GM21576 (cell line): ENCODE measurements around the gene MSH5.

ENCODE experiments used
- ATAC-seq: cut with Tn5 transposase; IDR thresholded peaks from one replicate; pipeline ENCODE4 v1.9.1; 2021; ENCODE audit warnings: mild to moderate bottlenecking, moderate library complexity; ENCODE audit not compliant: unreplicated experiment

Gene MSH5

DNA sequence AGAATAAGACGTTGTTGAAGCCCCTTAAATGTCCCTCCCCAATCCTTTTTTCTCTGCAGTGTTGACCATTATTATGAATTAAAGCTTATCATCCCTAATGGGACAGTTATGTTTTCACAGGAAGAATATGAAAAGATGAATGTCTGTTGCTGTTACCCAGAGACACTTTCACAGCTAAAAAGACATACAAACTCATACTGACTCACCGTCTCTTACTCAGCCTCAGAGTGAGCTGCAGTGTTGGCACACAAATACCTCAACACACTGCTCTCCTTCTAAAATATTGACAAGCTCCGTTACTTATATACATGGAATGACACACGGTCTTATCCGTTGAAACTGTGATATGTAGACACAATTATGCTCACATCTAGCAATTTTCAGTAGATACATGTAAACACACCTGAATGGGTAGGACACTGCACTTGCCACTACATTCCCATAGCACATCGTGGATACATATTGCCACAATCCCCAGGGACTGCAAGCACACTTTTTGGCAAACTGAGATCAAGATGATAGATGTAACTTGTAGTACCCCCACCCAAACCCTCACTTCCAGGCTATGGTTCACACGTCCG, 13.0 kb downstream of the MSH5 start:
- ATAC-seq: no peak

DNA sequence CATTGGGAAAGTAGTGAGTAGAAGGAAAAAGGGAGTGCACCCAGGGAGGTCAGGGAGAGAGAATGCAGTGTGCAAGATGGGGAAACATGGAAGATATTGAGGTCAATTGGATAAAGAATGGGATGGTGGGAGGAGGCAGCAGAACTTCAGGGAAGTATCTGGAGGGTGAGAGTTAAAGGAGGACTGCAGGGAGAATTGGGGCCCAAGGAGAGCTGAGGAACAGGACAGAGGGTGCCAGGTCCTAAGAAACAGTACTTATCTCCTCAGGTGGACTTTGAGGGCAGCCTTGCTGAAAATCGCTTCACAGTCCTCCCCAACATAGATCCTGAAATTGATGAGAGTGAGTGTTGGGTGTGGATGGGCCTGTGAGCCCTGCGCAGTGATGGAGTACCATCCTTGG, 18.5 kb downstream of the MSH5 start:
- no peak for ATAC-seq

- ATAC-seq: no peak
Observed at GRCh38 chr6:31760790-31761189, 21.0 kb downstream of the MSH5 start.

- no peak for ATAC-seq
Observed at GRCh38 chr6:31761343-31761742, 21.5 kb downstream of the MSH5 start.

DNA sequence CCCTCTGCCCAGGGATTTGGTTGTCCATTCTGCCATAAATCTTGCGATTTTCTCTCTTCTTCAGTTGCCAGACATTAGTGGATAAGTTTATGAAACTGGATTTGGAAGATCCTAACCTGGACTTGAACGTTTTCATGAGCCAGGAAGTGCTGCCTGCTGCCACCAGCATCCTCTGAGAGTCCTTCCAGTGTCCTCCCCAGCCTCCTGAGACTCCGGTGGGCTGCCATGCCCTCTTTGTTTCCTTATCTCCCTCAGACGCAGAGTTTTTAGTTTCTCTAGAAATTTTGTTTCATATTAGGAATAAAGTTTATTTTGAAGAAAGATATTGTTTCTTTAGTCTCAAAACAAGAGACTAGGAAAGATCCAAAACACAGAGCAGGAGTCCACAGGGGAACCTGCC, 22.6 kb downstream of the MSH5 start, which contains the start of gene SAPCD1:
SAPCD1 (plus strand) TSS at position 301 of the 400 bp plus-strand sequence. CDS start 399 bp downstream, outside the sequence.
- no peak for ATAC-seq

- ATAC-seq: no peak
Observed at GRCh38 chr6:31762878-31763618, 23.2 kb downstream of the MSH5 start.

GRCh38 chr6:31763619-31763940, 23.8 kb downstream of the MSH5 start:
- ATAC-seq: no peak

GRCh38 chr6:31764198-31764597, 24.4 kb downstream of the MSH5 start:
- ATAC-seq: no peak

DNA sequence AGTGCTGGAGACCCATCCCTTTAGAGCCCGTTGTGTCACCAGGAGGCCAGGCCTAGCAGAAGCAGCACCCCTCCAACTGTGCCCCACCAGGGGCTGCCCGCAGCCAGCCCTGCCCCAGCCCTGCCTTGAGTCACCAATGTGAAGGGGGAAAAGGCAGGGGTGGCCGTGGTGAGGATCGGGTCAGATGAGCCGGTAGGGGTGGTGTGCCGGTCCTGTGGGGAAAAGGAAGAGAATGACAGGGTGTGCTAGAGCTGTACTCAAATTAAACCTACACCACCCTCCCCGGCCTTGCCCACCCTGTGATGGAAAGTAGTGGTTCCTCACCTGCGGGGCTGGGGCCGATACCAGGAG, 25.7 kb downstream of the MSH5 start:
- ATAC-seq: no peak

DNA sequence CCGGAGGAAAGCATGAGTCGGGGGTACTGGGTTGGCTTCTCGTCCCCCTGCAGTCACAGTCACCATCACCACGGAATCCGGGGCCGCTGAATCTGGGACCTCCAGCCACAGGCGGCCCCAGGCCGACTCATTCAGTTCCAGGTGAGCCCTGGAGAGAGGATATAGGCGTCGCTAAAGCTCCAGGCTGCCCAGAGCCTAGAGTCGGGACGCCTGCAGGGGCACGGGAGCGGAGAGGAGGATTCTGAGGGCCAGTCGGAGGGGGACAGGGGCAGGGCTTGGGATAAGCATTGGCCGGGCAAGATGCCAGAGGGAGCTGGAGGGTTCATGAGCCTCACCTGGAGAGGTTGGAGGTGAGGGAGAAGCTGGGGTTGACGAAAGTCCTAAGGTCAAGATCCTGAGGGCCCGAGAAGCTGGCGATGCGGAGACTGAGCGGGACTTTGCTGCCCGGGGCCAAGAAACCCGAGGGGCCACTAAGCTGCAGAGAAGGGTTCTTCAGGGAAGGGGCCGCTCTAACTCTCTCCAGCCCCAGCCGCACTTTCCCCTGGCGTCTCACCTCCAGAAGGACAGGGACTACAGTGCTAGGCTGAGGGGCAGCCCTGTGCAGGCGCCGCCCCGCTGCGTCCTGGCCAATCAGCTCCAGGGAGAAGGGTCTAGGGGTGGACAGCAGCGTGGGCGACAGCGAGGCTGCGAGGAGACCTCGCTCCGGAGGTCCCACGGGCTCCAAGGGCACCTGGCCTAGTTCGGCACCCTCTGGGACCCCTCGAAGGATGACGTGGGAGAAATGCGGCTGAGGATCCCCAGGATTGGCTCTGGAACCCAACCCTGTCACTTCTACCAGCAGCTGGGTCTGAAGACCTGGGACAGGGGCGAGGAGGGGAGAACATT, 26.3 kb downstream of the MSH5 start:
- ATAC-seq: no peak

DNA sequence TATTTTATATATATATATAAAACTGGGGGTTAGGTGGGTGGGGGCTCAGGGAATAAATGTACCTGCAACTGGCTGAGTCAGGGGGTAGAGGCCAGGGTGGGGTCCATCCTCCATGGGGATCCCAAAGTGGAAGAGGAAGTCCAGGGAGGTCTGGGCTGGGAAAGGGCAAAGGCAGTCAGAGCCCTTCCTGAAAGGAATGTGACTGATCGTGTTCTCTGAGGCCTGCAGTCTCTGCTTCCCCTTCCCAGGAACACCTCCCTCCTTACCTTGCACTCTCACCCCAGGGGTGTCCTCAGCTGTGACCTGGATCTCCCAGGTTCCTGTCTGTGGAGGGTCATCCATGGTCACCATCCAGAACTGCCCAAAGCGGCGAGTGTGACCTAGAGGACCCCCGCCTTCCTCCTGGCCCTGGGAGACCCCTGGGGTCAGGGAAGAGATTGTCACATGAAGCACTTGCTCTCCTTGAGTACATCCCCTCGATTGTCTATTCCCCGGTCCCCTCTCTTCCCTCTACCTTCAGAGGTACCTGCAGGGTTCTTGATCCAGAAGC, 27.4 kb downstream of the MSH5 start:
- no peak for ATAC-seq

GRCh38 chr6:31768363-31769257, 28.8 kb downstream of the MSH5 start:
- ATAC-seq: no peak

DNA sequence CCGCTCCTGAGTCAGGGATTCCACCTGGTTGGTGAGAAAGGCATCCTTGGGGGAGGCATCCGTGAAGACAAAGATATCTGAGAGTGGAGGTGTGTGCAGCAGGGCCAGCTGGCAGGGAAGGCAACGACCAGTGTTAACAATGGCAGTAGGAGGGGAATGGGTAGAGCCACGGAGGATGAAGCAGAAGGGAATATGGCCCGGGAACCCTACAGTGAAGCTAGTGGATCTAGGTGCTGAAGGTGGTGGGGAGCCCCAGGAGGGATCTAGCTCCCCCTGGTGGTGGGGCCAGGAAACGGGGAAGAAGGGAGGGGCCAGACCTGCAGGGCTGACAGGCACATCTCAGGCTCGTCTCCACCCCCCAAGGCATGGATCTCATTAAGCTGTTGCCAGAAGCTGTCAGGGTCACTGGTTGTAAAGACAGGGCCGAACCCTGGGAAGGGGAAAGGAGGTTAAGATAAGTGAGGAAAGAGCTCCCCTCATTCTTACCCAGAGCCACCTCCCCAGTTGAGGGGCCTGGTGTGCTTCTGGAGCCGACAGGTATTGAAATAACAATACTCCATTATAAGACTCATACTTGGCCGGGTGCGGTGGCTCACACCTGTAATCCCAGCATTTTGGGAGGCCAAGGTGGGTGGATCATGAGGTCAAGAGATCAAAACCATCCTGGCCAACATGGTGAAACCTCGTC, 30.0 kb downstream of the MSH5 start:
- ATAC-seq: no peak

- no peak for ATAC-seq
Observed at GRCh38 chr6:31770860-31771259, 31.1 kb downstream of the MSH5 start.

DNA sequence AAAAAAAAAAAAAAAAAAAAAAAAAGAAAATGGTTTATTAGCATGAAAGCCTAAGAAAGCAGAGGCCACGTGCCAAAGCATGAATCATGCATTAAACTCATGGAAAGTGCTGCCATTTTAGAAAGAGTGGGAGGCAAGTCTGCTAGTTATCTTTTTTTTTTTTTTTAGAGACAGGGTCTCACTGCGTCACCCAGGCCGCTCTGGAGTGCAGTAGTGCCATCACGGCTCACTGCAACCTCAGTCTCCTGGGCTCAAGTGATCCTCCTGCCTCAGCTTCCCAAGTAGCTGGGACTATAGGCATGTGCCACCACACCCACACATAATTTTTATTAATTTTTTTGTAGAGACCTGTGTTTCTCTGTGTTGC, 32.2 kb downstream of the MSH5 start:
- no peak for ATAC-seq

- ATAC-seq: no peak
Observed at GRCh38 chr6:31775184-31775583, 35.4 kb downstream of the MSH5 start.

- ATAC-seq: no peak
Observed at GRCh38 chr6:31775633-31776484, 36.1 kb downstream of the MSH5 start.

GRCh38 chr6:31776485-31776988, 36.7 kb downstream of the MSH5 start:
- ATAC-seq: no peak
